Bronchial epithelial cell (primary cell): ENCODE measurements around the gene VSIG1. TPM values are rescaled to one million over a fixed set of nuclear protein-coding genes. Genes with fewer than 3 reads are reported as not detected.
A peak's percentile ranks its signal among the peaks of the same experiment; 100 is the strongest.

Experiments
- DNase-seq: peaks from one replicate; pipeline ENCODE4 v3.0.0-alpha.2; 2010; ENCODE audit warnings: low read depth
- FAIRE-seq: peaks from 2 replicates; lab custom pipeline; 2011; peaks lifted over from hg19 to GRCh38; lab: Jason Lieb, UNC
- H3K27me3 ChIP-seq: 2 replicates; pipeline ENCODE4 v1.5.1; 2011; ENCODE audit warnings: low read length; ENCODE audit not compliant: control insufficient read depth, insufficient read depth
- H3K36me3 ChIP-seq: 2 replicates; pipeline ENCODE4 v1.5.1; 2011; ENCODE audit warnings: low read length; ENCODE audit not compliant: control insufficient read depth, insufficient read depth
- H3K4me3 ChIP-seq: 2 replicates; pipeline ENCODE4 v1.5.1; 2011; ENCODE audit warnings: mild to moderate bottlenecking, low read depth, low read length, control low read depth
- total RNA-seq: library from RNA; depleted of rRNA; stranded (reverse); fragments of >200 nt; gene quantifications from 2 replicates; pipeline ENCODE4 v1.2.1, GENCODE V29; 2014
- TF ChIP-seq, protein P1 (sequence below): IDR thresholded peaks from 2 replicates; pipeline ENCODE4 v1.5.1; 2011; ENCODE audit warnings: mild to moderate bottlenecking, moderate library complexity, low read length, control low read depth, inconsistent platforms; ENCODE audit not compliant: insufficient read depth, severe bottlenecking

VSIG1 gene
- total RNA-seq, 1 donor from 2014 or later = 0.26 TPM

DNA sequence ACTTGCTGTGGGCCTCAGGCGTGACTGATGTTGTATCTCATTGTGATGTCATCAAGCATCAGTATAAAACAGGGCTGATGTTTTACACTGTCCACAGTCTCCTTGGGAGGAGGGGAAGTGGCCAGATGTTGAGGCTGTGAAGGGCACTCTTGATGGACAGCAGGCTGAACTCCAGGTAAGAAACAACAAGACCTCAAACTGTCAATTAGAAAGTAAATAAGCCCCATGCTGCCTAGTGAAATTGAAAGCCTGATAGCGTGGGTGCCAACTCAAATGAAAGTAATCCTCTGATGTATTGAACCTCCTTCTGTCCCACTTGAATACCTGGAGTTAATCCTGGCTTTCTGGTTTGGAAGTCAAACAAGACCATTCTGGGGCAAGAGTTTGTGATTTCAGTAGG is 19.7 kb downstream of the VSIG1 start:
- DNase-seq = no peak
- H3K36me3 ChIP-seq = no peaks in the 10 kb centered on the region
- H3K27me3 ChIP-seq = no peaks in the 10 kb centered on the region
- FAIRE-seq = no peak
- H3K4me3 ChIP-seq = no peak overlapping the region
- TF ChIP-seq, protein P1, sequence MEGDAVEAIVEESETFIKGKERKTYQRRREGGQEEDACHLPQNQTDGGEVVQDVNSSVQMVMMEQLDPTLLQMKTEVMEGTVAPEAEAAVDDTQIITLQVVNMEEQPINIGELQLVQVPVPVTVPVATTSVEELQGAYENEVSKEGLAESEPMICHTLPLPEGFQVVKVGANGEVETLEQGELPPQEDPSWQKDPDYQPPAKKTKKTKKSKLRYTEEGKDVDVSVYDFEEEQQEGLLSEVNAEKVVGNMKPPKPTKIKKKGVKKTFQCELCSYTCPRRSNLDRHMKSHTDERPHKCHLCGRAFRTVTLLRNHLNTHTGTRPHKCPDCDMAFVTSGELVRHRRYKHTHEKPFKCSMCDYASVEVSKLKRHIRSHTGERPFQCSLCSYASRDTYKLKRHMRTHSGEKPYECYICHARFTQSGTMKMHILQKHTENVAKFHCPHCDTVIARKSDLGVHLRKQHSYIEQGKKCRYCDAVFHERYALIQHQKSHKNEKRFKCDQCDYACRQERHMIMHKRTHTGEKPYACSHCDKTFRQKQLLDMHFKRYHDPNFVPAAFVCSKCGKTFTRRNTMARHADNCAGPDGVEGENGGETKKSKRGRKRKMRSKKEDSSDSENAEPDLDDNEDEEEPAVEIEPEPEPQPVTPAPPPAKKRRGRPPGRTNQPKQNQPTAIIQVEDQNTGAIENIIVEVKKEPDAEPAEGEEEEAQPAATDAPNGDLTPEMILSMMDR = no peak

DNA sequence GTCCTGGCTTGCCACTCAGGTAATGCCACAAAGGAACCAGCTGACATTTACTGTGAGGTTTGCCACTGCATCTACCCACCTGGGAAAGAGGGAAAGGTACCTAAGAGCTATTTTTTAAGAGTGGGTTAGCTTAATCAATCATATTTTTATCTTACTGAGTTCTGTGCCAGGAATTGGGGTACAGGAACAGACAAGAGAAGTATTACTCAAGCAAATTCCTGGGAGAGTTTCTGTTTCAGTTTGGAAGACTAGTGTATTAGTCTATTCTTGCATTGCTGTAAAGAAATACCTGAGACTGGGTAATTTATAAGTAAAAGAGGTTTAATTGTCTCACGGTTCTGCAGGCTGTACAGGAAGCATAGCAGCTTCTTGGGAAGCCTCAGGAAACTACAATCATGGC is 23.3 kb downstream of the VSIG1 start:
- Histone ChIP-seq H3K4me3 (no peak overlapping the region), H3K36me3 (no peaks in the 10 kb centered on the region), H3K27me3 (no peaks in the 10 kb centered on the region)
- DNase-seq (peak; percentile 55), FAIRE-seq (no peak)
- TF ChIP-seq, protein P1 = no peak

GRCh38 chrX:108070891-108071290 is 26.0 kb downstream of the VSIG1 start:
- no peaks in the 10 kb centered on the region for H3K36me3 ChIP-seq
- FAIRE-seq (no peak), DNase-seq (peak; percentile 91)
- H3K4me3 ChIP-seq = no peak overlapping the region
- TF ChIP-seq, protein P1 = no peak
- H3K27me3 ChIP-seq = no peaks in the 10 kb centered on the region

GRCh38 chrX:108071578-108071977 is 26.7 kb downstream of the VSIG1 start:
- no peaks in the 10 kb centered on the region for H3K36me3 ChIP-seq
- TF ChIP-seq, protein P1 = no peak
- no peak overlapping the region for H3K4me3 ChIP-seq
- FAIRE-seq (no peak), DNase-seq (peak; percentile 20)
- no peaks in the 10 kb centered on the region for H3K27me3 ChIP-seq

GRCh38 chrX:108072746-108073145 is 27.9 kb downstream of the VSIG1 start:
- Histone ChIP-seq H3K4me3 (no peak overlapping the region), H3K36me3 (no peaks in the 10 kb centered on the region), H3K27me3 (no peaks in the 10 kb centered on the region)
- DNase-seq (no peak), FAIRE-seq (no peak)
- TF ChIP-seq, protein P1 = no peak

DNA sequence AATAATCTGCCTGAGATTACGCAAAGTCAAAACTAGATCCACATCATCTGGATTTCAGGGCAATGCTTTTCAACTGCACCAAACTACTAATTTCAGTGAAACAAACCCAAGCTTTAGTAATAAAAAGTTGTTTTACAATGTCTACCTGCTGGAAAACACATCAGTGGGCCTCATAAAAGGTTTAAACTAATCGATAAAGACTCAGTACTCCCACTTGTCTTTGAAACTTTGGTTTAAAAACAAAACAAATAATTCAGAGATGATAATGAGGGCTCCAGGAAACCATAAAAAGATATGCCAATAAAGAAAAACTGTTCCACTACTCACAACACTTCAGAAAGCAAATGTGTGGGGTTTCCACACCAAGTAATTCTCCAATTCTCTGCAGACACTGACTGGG is 36.2 kb downstream of the VSIG1 start:
- TF ChIP-seq, protein P1 = no peak
- FAIRE-seq (no peak), DNase-seq (no peak)
- Histone ChIP-seq H3K4me3 (no peak overlapping the region), H3K27me3 (no peaks in the 10 kb centered on the region), H3K36me3 (no peaks in the 10 kb centered on the region)
